ENCODE data around the gene LRRC8C.

The LRRC8C gene

GRCh38 chr1:89637496-89637895 lies 4.6 kb downstream of the LRRC8C start:
- no peak overlapping the region for H3K4me3 ChIP-seq (ENCODE audit: low read depth, low read length)
- H3K36me3 ChIP-seq (ENCODE audit: control insufficient read depth, insufficient read depth, low read length), result no peaks in the 10 kb centered on the region
- H3K27ac ChIP-seq (ENCODE audit: low read depth, low read length), result no peak overlapping the region
- no peaks in the 10 kb centered on the region for H3K9me3 ChIP-seq (ENCODE audit: control insufficient read depth, insufficient read depth, low read depth, low read length)
- H3K9ac ChIP-seq (ENCODE audit: low read length), result no peak overlapping the region
- peaks cover 9% of the 10 kb centered on the region; the same call in 1 of the 2 replicates for H3K4me1 ChIP-seq (ENCODE audit: control insufficient read depth, insufficient read depth, low read length)
- peaks cover 33% of the 10 kb centered on the region for H3K27me3 ChIP-seq (ENCODE audit: control insufficient read depth, insufficient read depth, low read length)

GRCh38 chr1:89640440-89640839 lies 7.5 kb downstream of the LRRC8C start:
- Histone ChIP-seq H3K4me1 (ENCODE audit: control insufficient read depth, insufficient read depth, low read length) (no peaks in the 10 kb centered on the region), H3K4me3 (ENCODE audit: low read depth, low read length) (no peak overlapping the region), H3K9me3 (ENCODE audit: control insufficient read depth, insufficient read depth, low read depth, low read length) (no peaks in the 10 kb centered on the region), H3K9ac (ENCODE audit: low read length) (no peak overlapping the region), H3K27ac (ENCODE audit: low read depth, low read length) (no peak overlapping the region), H3K36me3 (ENCODE audit: control insufficient read depth, insufficient read depth, low read length) (no peaks in the 10 kb centered on the region), H3K27me3 (ENCODE audit: control insufficient read depth, insufficient read depth, low read length) (peaks cover 8% of the 10 kb centered on the region; the same call in 1 of the 2 replicates)

- Histone ChIP-seq H3K36me3 (ENCODE audit: control insufficient read depth, insufficient read depth, low read length) (no peaks in the 10 kb centered on the region), H3K9me3 (ENCODE audit: control insufficient read depth, insufficient read depth, low read depth, low read length) (peaks cover 2% of the 10 kb centered on the region; the same call in 1 of the 2 replicates), H3K9ac (ENCODE audit: low read length) (no peak overlapping the region), H3K27me3 (ENCODE audit: control insufficient read depth, insufficient read depth, low read length) (no peaks in the 10 kb centered on the region; the same call in 1 of the 2 replicates), H3K27ac (ENCODE audit: low read depth, low read length) (no peak overlapping the region), H3K4me1 (ENCODE audit: control insufficient read depth, insufficient read depth, low read length) (no peaks in the 10 kb centered on the region), H3K4me3 (ENCODE audit: low read depth, low read length) (no peak overlapping the region)
Measured at GRCh38 chr1:89641781-89642180, 8.9 kb downstream of the LRRC8C start.

GRCh38 chr1:89643577-89643976 lies 10.7 kb downstream of the LRRC8C start:
- H3K9me3 ChIP-seq (ENCODE audit: control insufficient read depth, insufficient read depth, low read depth, low read length), result peaks cover 2% of the 10 kb centered on the region; the same call in 1 of the 2 replicates

GRCh38 chr1:89644119-89644814 lies 11.3 kb downstream of the LRRC8C start:
- Histone ChIP-seq H3K27me3 (ENCODE audit: control insufficient read depth, insufficient read depth, low read length) (no peaks in the 10 kb centered on the region), H3K9ac (ENCODE audit: low read length) (no peak overlapping the region), H3K27ac (ENCODE audit: low read depth, low read length) (no peak overlapping the region), H3K4me1 (ENCODE audit: control insufficient read depth, insufficient read depth, low read length) (no peaks in the 10 kb centered on the region), H3K9me3 (ENCODE audit: control insufficient read depth, insufficient read depth, low read depth, low read length) (peaks cover 2% of the 10 kb centered on the region; the same call in 1 of the 2 replicates), H3K4me3 (ENCODE audit: low read depth, low read length) (no peak overlapping the region), H3K36me3 (ENCODE audit: control insufficient read depth, insufficient read depth, low read length) (no peaks in the 10 kb centered on the region)

More at GRCh38 chr1:89643577-89643976, 10.7 kb downstream of the LRRC8C start:
- Histone ChIP-seq H3K27me3 (ENCODE audit: control insufficient read depth, insufficient read depth, low read length) (no peaks in the 10 kb centered on the region), H3K4me3 (ENCODE audit: low read depth, low read length) (no peak overlapping the region), H3K4me1 (ENCODE audit: control insufficient read depth, insufficient read depth, low read length) (no peaks in the 10 kb centered on the region), H3K36me3 (ENCODE audit: control insufficient read depth, insufficient read depth, low read length) (no peaks in the 10 kb centered on the region), H3K9ac (ENCODE audit: low read length) (no peak overlapping the region), H3K27ac (ENCODE audit: low read depth, low read length) (no peak overlapping the region)

- Histone ChIP-seq H3K9me3 (ENCODE audit: control insufficient read depth, insufficient read depth, low read depth, low read length) (peaks cover 2% of the 10 kb centered on the region; the same call in 1 of the 2 replicates), H3K27ac (ENCODE audit: low read depth, low read length) (no peak overlapping the region), H3K4me3 (ENCODE audit: low read depth, low read length) (no peak overlapping the region), H3K36me3 (ENCODE audit: control insufficient read depth, insufficient read depth, low read length) (no peaks in the 10 kb centered on the region), H3K4me1 (ENCODE audit: control insufficient read depth, insufficient read depth, low read length) (no peaks in the 10 kb centered on the region), H3K9ac (ENCODE audit: low read length) (no peak overlapping the region), H3K27me3 (ENCODE audit: control insufficient read depth, insufficient read depth, low read length) (no peaks in the 10 kb centered on the region)
Measured at GRCh38 chr1:89646259-89646658, 13.3 kb downstream of the LRRC8C start.

GRCh38 chr1:89649783-89650182 lies 16.9 kb downstream of the LRRC8C start:
- no peak overlapping the region for H3K4me3 ChIP-seq (ENCODE audit: low read depth, low read length)
- H3K27me3 ChIP-seq (ENCODE audit: control insufficient read depth, insufficient read depth, low read length), result no peaks in the 10 kb centered on the region
- H3K27ac ChIP-seq (ENCODE audit: low read depth, low read length), result no peak overlapping the region
- peaks cover 2% of the 10 kb centered on the region; the same call in 1 of the 2 replicates for H3K9me3 ChIP-seq (ENCODE audit: control insufficient read depth, insufficient read depth, low read depth, low read length)
- no peaks in the 10 kb centered on the region for H3K36me3 ChIP-seq (ENCODE audit: control insufficient read depth, insufficient read depth, low read length)
- no peaks in the 10 kb centered on the region for H3K4me1 ChIP-seq (ENCODE audit: control insufficient read depth, insufficient read depth, low read length)
- H3K9ac ChIP-seq (ENCODE audit: low read length), result no peak overlapping the region

- Histone ChIP-seq H3K9ac (ENCODE audit: low read length) (no peak overlapping the region), H3K4me1 (ENCODE audit: control insufficient read depth, insufficient read depth, low read length) (no peaks in the 10 kb centered on the region), H3K36me3 (ENCODE audit: control insufficient read depth, insufficient read depth, low read length) (no peaks in the 10 kb centered on the region)
Measured at GRCh38 chr1:89652373-89652772, 19.5 kb downstream of the LRRC8C start.

GRCh38 chr1:89657886-89658285 lies 25.0 kb downstream of the LRRC8C start:
- no peaks in the 10 kb centered on the region for H3K9me3 ChIP-seq (ENCODE audit: control insufficient read depth, insufficient read depth, low read depth, low read length)
- no peaks in the 10 kb centered on the region for H3K36me3 ChIP-seq (ENCODE audit: control insufficient read depth, insufficient read depth, low read length)
- no peak overlapping the region for H3K9ac ChIP-seq (ENCODE audit: low read length)
- H3K4me1 ChIP-seq (ENCODE audit: control insufficient read depth, insufficient read depth, low read length), result no peaks in the 10 kb centered on the region
- H3K4me3 ChIP-seq (ENCODE audit: low read depth, low read length), result no peak overlapping the region
- H3K27me3 ChIP-seq (ENCODE audit: control insufficient read depth, insufficient read depth, low read length), result no peaks in the 10 kb centered on the region
- no peak overlapping the region for H3K27ac ChIP-seq (ENCODE audit: low read depth, low read length)

More at GRCh38 chr1:89652373-89652772, 19.5 kb downstream of the LRRC8C start:
- no peaks in the 10 kb centered on the region for H3K27me3 ChIP-seq (ENCODE audit: control insufficient read depth, insufficient read depth, low read length)
- H3K9me3 ChIP-seq (ENCODE audit: control insufficient read depth, insufficient read depth, low read depth, low read length), result no peaks in the 10 kb centered on the region
- no peak overlapping the region for H3K4me3 ChIP-seq (ENCODE audit: low read depth, low read length)
- no peak overlapping the region for H3K27ac ChIP-seq (ENCODE audit: low read depth, low read length)

GRCh38 chr1:89659322-89660081 lies 26.6 kb downstream of the LRRC8C start:
- Histone ChIP-seq H3K27ac (ENCODE audit: low read depth, low read length) (no peak overlapping the region), H3K9ac (ENCODE audit: low read length) (no peak overlapping the region), H3K4me3 (ENCODE audit: low read depth, low read length) (no peak overlapping the region), H3K9me3 (ENCODE audit: control insufficient read depth, insufficient read depth, low read depth, low read length) (no peaks in the 10 kb centered on the region), H3K27me3 (ENCODE audit: control insufficient read depth, insufficient read depth, low read length) (no peaks in the 10 kb centered on the region), H3K36me3 (ENCODE audit: control insufficient read depth, insufficient read depth, low read length) (no peaks in the 10 kb centered on the region), H3K4me1 (ENCODE audit: control insufficient read depth, insufficient read depth, low read length) (no peaks in the 10 kb centered on the region)
